HG03520 (cell line): Measurements from ENCODE around the gene BACH1.
"Not testable (repeated sequence)": the region's sequence is repeated elsewhere in the genome, so short reads cannot be mapped to it uniquely, and the experiment has no call there.

Source experiments
- ATAC-seq: cut with Tn5 transposase; IDR thresholded peaks from one replicate; pipeline ENCODE4 v1.9.1; 2021; ENCODE audit warnings: mild to moderate bottlenecking, moderate library complexity; ENCODE audit not compliant: unreplicated experiment

The BACH1 gene

DNA sequence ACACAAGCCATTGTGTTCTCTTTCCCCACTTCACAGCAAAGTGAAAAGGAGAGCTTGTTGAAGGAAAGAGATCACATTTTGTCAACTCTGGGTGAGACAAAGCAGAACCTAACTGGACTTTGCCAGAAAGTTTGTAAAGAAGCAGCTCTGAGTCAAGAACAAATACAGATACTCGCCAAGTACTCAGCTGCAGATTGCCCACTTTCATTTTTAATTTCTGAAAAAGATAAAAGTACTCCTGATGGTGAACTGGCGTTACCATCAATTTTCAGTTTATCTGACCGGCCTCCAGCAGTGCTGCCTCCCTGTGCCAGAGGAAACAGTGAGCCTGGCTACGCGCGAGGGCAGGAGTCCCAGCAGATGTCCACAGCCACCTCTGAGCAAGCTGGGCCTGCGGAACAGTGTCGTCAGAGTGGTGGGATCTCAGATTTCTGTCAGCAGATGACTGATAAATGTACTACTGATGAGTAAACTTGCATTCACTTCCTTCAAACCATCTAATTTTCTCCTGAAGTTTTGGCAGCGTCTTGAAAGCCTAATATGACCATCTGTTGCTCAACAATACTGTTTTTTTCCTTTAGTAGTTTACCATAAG, 43.7 kb downstream of the BACH1 start:
- ATAC-seq: peak; percentile 65

DNA sequence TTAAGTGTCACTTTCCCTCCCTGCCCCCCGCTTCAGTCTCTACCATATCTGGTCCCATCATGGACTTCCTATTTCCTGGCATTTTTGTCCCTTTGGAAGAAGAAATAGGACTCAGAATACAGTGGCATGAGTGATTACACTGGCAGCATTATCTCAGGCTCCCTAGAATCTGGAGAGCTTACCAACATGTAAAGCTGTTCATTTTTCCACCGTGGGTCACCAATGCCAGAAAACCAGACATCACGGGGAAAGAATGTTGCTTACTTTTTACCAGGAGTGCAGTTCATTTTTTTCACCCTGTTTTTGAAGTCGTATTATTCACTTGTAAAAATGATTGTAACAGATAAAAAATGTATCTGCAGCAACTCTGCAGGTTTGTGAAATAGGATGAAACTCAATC, 44.8 kb downstream of the BACH1 start:
- no peak for ATAC-seq

DNA sequence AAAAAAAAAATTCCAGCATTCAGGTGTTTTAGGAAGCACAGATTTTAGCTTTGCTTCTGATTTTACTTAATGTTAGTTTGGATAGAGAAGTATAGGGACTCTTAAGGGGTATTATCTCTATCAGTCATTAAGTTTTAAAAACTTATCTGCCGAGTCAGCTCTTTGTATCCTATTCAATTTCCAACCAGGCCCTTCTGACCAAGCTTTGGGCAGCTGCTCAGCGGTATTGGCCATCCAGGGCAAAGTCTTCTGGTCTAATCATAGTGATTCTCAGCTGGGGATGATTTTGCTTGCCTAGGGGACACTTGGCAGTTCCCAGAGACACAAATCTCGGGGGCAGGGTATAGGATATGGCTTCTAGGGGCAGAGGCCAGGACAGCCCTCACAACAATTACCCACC, 47.6 kb downstream of the BACH1 start:
- ATAC-seq: no peak

DNA sequence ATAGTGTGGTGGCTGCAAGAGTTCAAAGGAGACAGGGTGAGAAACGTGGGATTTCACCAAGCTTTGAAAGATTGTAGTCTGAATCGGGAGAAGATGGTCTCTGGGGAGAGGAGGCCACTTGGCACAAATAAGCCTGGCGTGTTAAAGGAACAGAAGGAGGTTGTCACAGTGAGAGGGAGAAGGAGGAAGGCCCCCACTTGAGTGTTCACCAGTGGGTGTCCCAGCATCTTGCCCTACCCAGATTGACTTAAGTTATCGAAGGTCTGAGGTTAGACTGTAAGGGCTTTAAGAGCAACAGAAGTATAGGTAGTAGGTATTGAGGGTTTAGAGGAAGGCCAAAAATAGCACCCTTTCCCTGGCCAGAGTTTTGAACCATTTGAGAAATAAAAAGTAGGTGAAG, 48.0 kb downstream of the BACH1 start:
- ATAC-seq: no peak

DNA sequence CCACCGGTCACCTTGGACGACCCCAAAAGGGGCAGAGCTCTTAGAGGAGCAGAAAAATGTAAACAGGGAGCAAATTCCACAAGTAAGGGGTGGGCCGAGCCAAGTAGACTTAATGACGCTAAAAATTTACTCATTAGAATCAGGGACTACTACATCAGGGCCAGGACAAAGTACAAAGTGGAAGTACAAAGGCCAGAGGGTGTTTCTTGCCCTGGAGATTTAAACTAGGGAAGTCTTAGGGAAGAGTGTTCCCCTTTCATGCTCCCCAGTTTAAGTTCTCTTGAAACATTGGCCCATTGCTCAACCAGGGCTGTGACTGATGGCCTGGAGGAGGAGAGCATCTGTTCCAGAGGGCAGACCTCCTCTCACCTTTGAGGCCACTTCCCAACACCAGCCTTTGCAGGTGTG, 48.6 kb downstream of the BACH1 start:
- no peak for ATAC-seq

DNA sequence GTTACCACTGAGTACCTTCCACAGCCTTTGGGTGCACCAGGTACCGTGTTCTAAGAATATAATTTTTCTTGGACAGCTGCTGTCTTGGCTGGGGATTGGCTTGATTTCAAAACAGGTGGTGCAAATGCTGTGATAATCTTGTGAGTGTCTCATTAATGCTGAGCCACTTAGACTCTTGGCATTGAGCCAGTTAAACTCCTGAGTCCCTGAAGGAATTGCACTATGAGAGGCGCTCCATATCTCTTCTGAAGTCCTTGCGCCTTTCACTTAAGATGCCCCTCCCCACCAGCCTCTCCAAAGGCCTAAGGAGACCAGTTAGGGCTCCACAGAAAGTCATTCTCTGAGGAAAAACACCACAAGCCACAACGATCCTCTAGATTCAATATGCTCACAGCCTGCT, 51.0 kb downstream of the BACH1 start:
- ATAC-seq: no peak

DNA sequence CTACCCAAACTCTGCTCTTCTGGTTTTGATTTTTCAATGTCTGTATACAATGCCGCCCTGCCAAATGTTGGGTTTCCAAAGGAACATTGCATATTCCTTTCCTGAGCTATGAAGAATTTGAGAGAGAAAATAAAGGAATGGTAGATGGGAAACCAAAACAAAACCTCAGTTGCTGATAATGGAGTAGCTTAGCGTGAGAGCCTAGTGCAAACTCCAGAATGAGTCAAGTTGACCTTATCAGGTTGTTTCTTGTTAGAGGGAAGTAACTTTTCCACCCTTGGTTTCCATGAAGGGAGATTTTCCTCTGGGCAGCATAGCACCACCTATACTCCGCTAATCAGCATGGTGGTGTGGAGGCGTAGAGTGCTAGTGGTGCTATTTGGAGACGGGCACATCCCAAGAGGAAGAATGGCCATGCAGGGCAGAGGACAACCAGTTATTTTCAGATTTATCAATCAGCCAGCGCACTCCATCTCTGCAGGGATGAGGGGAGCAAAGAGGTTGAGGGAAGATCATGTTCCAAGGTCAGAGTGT, 51.6 kb downstream of the BACH1 start:
- no peak for ATAC-seq

DNA sequence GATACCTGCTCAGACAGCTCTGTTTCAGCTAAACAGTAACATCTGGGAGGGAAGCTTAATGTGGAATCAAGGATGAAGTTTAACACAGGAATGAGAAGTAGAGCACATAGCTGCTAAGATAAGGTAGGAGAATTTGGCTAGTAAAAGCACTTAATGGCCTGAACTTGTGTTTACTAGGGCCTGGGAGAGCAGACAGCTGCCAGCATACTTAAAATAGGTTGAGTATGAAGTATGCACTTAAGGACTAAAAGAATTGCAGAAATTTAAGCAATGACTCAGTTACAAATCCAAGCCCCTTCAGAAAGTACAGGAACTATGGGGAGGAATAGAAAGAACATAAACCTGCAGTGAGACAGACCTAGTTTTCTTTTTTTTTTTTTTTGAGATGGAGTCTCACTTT, 53.0 kb downstream of the BACH1 start:
- ATAC-seq: no peak

DNA sequence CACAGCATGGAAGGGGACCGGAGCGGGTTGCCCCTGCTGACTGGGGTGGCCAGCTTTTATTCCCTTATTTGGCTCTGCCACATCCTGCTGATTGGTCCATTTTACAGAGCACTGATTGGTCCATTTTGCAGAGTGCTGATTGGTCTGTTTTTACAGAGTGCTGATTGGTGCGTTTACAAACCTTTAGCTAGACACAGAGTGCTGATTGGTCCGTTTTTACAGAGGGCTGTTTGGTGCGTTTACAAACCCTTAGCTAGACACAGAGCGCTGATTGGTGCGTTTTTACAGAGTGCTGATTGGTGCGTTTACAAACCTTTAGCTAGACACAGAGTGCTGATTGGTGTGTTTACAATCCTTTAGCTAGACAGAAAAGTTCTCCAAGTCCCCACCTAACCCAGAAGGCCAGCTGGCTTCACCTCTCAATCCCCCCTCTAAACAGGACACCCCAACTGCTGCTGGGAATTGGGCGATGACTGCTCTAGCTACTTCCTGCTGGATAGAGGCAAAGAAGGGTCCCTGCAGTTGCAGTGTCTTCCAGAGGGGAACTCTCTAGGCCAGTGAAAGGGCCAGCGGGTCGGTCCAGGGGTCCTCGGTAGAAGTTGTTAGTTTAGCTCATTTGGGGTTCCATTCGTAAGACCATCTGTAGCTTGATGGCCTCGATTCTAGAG, 56.5 kb downstream of the BACH1 start:
- ATAC-seq: not testable (repeated sequence)

DNA sequence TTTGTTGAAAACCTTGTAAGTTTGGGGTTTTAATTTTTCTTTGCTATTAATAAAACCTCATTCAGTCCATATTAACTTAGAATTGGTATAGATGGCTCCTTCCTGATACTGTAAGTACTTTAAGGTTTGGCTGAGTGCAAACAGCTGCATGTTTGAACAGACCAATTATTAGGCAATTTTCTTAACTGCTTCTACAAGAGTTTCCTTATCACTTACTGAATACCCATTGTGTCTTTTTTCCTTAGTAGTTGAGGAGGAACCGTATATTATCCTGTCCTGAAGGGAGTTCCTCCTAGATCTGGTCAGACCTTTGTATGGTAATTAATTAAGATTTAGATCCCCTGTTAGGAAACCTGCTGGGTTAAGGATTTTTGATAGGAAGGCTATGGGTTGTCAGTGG, 57.6 kb downstream of the BACH1 start:
- ATAC-seq: not testable (repeated sequence)

DNA sequence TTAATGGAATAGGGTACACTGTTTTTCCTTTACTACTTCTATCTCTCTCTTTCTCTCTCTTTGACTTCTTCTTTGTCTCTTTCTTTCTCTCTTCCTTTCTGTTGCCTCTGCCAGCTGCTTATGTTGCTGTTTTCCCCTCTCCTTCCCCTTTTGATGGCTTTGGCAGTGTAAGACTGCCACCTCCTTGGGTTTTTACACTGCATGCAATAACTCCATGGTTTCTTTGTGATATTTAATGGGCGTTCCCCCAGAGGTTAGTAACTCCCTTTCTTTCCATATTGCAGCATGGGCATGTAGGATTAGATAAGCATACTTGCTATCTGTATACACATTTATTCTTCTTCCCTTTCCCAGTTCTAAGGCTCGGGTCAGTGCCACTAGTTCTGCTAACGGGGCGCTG, 58.1 kb downstream of the BACH1 start:
- not testable (repeated sequence) for ATAC-seq

DNA sequence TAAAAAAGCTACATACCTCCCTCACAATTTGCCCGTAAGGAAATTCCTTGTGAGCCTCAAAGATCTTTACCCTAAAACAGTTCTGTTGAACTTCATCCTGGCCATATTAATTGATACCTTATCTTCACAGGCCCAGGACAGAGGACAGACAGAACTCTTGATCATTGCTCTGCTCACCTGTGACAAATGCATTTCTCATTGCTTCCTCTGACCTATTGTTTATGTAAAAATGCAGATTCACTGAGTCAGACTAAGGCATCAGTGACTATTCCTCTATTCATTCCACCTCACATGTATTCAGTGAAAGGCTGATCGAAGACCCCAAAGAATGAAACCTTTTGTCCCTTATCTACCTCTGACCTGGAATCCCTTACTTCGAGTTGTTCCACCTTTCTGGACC, 61.0 kb downstream of the BACH1 start:
- ATAC-seq: no peak

DNA sequence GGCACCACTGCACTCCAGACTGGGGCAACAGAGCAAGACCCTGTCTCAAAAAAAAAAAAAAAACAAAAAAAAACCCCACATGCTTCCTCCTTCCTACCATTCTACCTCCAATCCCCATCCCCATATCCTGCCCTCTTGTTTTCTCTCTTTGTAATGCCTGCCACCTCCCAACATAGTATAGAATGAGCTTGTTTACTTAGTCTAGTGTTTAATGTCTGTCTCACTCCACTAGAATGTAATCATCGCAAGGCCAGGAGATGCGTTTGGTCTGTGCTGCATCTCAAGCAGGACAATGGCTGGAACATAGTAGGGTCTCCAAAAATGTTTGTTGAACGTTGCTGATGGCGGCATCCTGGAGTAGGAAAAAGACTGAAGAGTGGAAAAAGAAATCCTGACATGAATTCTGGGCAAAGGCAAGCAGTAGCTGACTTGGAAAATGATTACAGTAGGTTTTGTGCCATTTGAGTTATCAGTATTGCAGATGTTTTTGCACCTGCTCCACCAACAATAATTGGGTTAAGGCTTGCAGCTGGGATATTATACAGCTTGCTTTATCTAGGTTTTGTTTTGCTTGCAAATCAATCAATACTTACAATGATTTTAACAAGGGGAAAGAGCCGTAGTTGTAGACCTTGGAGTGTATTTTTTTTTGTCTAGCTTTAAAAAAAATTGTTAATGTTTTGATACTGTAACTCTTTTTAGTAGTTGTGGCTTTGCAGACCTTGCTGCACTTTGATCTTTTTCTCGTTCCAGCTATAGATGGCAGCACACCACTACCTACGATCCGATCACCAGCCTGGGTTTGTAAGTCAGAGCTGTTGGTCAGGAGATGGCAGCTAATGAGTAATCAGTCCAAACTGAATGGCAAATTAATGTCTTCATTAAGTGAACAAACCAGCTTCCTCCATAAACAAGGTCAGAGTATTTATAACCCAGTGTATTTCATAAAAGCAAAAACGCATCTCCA, 62.4 kb downstream of the BACH1 start:
- no peak for ATAC-seq

DNA sequence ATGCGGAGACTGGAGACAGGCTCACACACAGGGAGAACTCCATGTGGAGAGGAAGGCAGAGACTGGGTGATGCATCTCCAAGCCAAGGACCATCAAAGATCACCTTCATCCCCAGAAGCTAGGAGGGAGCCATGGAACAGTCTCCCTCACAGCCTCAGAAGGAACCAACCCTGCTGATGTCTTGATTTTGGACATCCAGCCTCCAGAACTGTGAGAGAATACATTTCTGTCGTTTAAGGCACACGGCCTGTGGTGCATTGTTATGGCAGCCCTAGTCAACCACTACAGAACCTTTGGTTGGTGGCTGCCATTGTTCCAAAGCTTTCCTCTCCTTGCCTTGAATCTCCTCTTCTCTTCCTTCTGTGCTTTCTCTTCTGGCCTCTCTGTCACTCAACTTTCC, 64.0 kb downstream of the BACH1 start:
- ATAC-seq: no peak

DNA sequence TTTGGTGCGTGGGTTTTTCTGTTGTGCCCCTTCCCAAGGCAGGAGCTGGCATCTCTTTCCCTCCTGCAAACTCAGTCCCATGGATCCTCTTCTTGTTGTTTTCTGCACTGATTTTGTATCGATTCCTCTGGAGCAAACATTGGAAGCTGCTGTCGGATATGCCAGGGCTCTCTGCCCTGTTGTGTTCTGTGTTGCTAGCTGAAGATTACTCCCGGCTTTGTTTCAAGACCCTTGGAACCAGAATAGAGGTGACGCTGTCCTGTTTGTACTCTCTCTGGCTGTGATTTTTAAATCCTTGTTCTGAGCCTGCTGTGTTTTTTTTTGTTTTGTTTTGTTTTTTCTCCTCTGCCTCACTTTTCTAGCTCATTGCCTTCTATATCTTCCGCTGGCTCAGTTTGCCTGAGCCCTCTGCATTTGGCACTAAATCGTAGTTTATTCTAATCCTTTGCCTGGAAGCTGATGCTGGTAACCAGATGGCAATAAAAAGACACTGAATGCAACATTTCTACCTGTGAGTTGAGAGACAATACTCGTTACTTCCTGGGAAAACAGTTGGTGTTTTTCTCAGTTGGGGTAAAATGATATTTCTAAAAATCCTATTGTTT, 67.0 kb downstream of the BACH1 start:
- no peak for ATAC-seq

DNA sequence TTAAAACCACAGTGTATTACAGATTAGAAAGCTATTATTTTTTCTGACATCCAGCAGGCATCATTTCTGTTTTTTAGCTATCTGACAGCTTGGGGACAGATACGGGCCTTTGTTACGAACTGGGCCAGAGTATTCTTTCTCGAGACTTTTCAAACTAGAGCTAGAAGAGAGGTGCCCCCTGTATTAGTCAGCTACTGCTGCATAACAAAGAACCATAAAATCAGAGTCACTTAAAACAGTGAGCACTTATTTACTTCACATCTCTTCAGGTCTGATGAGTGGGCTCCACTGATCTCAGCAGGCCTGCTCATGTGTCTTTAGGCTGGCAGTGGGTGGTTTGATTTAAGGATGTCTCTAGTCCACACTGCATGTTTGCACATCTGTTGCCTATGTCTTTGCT, 67.8 kb downstream of the BACH1 start:
- no peak for ATAC-seq

DNA sequence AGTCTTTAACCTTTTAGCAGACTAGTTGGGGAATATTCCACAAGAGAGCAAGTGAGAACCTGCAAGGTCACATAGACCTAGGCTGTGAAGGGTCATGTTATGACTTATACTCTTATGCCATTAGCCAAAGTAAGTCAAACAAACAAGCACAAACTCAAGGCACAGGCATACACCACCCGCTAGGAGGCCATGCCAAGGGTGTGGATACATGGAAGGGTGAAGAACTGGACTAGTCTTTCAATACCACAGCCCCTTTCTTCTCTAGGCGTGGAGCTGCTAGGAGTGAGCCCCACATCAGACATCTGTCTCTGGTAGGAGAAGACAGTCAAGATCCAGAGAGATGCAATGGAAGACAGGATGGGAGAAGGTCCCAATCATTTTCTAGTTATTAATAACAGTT, 68.6 kb downstream of the BACH1 start:
- ATAC-seq: no peak

DNA sequence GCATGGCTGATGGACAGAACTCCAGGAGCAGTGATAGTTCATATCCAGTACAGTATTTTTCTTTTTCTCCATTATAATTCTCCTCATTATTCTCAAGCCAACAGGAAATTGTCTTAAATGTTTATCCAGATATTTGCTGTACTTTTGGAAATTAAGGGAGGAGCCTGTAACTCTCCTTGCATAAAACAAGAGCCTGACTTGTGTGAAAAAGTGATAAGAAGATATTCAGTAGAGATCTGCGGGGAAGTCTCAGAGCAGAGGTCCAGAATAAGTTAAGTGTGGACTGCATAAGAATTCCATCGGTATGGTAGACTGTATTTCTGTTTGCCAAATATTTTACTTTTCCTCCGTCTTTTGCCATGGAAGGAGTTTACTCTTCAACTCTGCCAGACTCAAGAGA, 70.2 kb downstream of the BACH1 start:
- no peak for ATAC-seq

DNA sequence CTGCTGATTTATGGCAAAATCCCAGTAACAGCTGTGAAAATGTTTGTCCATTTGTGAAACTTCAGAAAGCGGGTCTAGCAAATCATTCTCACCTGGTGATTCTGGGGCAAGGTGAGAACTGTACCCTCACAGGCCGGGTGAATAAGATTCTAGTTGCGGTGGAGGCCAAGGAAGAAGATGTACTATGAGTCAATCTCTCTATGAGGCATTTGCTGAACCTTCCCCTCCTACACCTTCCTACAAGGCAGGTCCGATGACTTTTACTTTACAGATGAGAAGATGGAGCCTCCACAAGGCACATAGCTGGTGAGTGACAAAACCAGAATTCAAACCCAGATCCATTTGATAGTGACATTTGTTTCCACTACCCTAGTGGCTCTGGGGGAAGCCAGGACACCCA, 72.7 kb downstream of the BACH1 start:
- no peak for ATAC-seq

DNA sequence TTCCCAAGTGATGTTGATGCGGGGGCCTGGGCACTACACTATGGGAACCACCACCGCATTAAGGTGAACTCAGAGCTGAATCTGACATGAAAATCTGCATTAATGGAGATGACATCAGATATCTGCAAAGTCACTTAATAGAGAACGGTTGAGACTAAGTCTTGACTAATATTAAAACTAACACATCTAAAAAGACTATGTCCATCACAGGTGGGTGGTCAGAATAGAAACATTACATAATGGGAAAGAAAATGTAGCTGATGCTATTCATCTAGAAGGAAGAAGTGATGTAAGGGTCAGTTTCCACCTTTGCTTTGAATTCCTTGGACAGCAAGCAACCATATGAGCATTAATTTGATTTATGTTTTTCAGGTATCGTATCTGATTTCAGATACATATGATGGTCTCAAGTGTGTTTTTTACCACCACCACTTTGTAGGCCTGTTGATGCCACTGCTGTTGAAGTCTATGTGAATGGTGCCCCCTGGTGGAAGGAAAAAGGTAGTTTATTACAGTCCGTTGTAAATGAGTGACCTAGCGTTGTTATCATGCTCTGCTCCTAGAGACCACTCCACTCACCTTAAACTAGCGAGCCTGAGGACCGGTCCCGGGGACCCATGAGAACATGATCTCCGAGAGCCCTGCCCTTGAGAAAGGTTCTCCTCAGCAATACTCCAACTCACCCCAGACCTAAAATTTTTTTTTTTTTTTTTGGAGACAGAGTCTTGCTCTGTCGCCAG, 73.5 kb downstream of the BACH1 start:
- ATAC-seq: peak; percentile 77

DNA sequence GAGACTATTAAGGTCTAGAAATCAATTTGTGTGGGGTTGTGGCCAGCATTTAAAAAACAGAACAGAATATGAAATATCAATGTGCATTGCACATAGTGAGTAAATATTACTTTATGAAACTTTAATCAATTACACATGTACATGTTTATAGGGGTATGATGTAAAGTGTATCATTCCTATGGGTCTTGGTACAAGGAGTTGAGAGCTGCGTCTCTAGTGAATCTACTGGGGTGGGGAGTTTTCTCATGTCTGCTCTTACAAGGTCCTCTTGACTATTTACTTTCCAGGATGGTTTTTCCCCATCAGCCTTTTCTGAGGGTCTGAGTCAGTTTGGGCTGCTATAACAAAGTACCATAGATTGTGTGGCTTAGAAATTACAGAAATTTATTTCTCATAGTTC, 75.8 kb downstream of the BACH1 start:
- no peak for ATAC-seq
